Right atrium auricular region (tissue), 2 donors: ENCODE data around the gene BCL7A. TPM values are rescaled to one million over a fixed set of nuclear protein-coding genes. Genes with fewer than 3 reads are reported as not detected.

Experiments used
- DNase-seq: peaks from one replicate; pipeline ENCODE4 v3.0.0-alpha.2; 2019; ENCODE audit warnings: low spot score
- H3K27ac ChIP-seq, 2 donors: fragments of 200-600 bp; sonication (generic); 1 replicate in 1 of 2; 2 replicates in 1 of 2; pipeline ENCODE4 v1.5.1; 2016 to 2019
- H3K27me3 ChIP-seq, 2 donors: fragments of 200-600 bp; sonication (generic); one replicate each; pipeline versions ENCODE4 v1.5.1 to v1.6.0; 2017 to 2019
- H3K36me3 ChIP-seq: fragments of 200-600 bp; sonication (generic); one replicate; pipeline ENCODE4 v1.5.1; 2016
- H3K4me1 ChIP-seq, 2 donors: fragments of 200-600 bp; sonication (generic); one replicate each; pipeline versions ENCODE4 v1.5.1 to v1.6.0; 2017 to 2019
- H3K4me3 ChIP-seq, 2 donors: fragments of 200-600 bp; sonication (generic); 1 replicate in 1 of 2; 2 replicates in 1 of 2; pipeline ENCODE4 v1.5.1; 2017 to 2019; ENCODE audit warnings: mild to moderate bottlenecking in 1 of 2, moderate library complexity in 1 of 2
- H3K9me3 ChIP-seq, 2 donors: fragments of 200-600 bp; sonication (generic); one replicate each; pipeline ENCODE4 v1.5.1; 2019
- total RNA-seq, 2 donors: library from RNA; depleted of rRNA; stranded (reverse); fragments of >200 nt; gene quantifications; one replicate each; pipeline ENCODE4 v1.1.0, GENCODE V29; 2016
- TF ChIP-seq, protein P1 (sequence below), 2 donors: fragments of 200-600 bp; sonication (generic); IDR thresholded peaks; one replicate each; pipeline ENCODE4 v1.5.1; 2019; ENCODE audit warnings: antibody characterized with exemption in 2 of 2

Gene BCL7A
- total RNA-seq, 2 donors from 2014 or later, result 11.5 to 21.2 TPM

DNA sequence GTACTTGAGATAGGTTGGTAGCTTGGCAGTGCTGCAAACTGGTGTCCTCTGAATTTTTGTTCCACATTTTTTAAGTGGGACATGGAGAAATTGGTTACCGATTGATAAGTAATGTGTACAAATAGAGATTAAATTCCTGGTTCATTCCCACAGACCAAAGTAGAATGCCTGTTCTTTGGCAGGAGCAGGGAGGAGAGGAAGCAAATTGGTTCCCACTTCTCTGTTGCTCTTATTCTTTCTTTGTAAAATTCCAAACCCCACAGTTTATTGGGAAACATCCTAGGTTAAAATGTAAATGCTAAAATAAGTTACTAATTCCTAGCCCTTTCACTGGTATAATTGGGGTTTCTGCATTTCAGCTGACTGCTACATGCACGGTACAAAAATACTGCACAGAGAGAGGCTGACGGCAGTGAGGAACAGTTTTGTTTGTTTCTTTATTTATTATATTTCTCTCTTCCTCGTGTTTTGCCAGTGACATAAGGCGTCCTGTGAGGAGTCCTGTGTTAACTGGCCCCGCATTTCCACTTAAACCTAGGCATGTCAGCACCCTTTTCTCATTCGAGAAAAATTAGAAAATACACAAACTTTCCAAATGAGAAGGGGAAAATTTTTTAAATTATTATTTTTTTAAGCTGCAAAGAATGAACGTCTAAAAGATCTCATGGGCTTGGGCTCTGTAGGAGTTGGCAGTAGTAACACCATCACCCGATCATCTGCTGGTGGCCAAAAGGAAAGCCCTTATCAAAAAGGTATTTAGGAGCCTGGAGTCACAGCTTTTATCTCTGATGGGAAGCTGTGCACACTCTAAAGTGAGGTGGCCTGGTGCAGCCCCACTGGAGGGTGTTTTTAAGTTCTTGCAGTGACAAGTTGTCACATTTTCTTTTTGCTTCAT, 25.4 kb upstream of the BCL7A start:
- TF ChIP-seq, protein P1, sequence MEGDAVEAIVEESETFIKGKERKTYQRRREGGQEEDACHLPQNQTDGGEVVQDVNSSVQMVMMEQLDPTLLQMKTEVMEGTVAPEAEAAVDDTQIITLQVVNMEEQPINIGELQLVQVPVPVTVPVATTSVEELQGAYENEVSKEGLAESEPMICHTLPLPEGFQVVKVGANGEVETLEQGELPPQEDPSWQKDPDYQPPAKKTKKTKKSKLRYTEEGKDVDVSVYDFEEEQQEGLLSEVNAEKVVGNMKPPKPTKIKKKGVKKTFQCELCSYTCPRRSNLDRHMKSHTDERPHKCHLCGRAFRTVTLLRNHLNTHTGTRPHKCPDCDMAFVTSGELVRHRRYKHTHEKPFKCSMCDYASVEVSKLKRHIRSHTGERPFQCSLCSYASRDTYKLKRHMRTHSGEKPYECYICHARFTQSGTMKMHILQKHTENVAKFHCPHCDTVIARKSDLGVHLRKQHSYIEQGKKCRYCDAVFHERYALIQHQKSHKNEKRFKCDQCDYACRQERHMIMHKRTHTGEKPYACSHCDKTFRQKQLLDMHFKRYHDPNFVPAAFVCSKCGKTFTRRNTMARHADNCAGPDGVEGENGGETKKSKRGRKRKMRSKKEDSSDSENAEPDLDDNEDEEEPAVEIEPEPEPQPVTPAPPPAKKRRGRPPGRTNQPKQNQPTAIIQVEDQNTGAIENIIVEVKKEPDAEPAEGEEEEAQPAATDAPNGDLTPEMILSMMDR (IDR thresholded peaks at IDR 0.05), result no peak
- Histone ChIP-seq H3K36me3 (no peaks in the 10 kb centered on the region), H3K4me3 (no peak overlapping the region), H3K4me1 (peaks cover 0 to 11% of the 10 kb centered on the region in 2 donors), H3K27me3 (no peaks in the 10 kb centered on the region), H3K27ac (peak overlapping the region; percentile 45 to 48), H3K9me3 (no peaks in the 10 kb centered on the region)
- DNase-seq, result no peak

DNA sequence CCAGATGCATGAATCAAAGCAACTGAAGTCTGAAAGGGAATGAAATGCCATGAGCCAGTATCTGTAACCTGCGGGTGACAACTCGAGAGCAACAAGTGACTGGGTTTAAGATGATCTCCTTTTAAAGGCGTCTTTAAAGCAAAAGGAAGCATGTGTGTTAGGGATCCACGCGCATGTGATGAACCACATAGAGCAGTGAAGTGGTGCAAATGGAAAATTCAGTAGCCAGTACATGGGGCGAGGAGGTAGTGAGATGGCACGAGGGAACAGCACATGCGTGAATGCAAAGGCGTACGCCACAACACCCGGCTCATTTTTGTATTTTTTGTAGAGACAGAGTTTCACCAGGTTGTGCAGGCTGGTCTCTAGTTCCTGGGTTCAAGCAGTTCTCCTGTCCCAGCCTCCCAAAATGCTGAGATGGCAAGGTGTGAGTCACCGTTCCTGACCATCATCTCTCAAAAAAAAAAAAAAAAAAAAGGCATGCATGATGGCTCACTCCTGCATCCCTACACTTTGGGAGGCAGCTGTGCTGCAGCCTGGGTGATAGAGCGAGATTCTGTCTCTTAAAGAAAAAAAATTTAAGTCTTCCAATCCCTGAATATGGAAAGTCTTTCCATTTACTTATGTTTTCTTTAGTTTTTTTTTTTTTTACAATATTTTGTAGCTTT, 24.6 kb upstream of the BCL7A start:
- no peaks in the 10 kb centered on the region for H3K36me3 ChIP-seq
- no peaks in the 10 kb centered on the region for H3K9me3 ChIP-seq
- peak overlapping the region; percentile 45 to 48 for H3K27ac ChIP-seq
- no peaks in the 10 kb centered on the region for H3K27me3 ChIP-seq
- DNase-seq, result no peak
- TF ChIP-seq, protein P1 (IDR thresholded peaks at IDR 0.05), result no peak
- H3K4me3 ChIP-seq, result no peak overlapping the region
- H3K4me1 ChIP-seq, result peaks cover 0 to 11% of the 10 kb centered on the region in 2 donors

DNA sequence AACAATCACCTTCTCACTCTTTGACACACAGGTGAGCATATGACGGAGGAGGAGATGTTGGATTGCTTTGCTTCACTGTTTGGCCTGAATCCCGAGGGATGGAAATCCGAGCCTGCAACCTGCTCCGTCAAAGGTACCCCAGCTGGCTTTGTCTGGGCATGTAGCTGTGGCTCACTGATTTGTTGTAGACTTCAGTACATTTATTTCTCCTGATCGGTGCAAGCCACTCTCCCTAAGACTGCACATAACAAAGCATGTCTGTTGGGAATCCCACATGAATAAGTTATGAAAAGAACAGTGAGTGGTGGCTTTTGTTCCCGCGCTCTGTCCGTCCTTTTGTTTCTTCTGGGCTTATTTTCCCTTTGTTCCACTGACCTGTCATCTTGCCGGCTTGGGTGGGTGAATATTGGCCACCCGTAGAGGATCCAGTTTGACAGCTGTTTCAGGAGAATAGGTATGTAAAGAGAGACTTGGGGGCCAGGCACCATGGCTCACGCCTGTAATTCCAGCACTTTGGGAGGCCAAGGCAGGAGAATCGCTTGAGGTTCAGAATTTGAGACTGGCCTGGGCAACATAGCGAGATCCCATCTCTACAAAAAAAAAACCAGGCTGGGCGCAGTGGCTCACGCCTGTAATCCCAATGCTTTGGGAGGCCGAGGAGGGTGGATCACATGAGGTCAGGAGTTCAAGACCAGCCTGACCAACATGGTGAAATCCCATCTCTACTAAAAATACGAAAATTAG, 20.0 kb upstream of the BCL7A start:
- H3K9me3 ChIP-seq, result no peaks in the 10 kb centered on the region
- no peaks in the 10 kb centered on the region for H3K36me3 ChIP-seq
- DNase-seq, result no peak
- no peaks in the 10 kb centered on the region for H3K27me3 ChIP-seq
- H3K4me3 ChIP-seq, result no peak overlapping the region
- TF ChIP-seq, protein P1 (IDR thresholded peaks at IDR 0.05), result no peak
- no peak overlapping the region for H3K27ac ChIP-seq
- peaks cover 0 to 26% of the 10 kb centered on the region in 2 donors for H3K4me1 ChIP-seq

DNA sequence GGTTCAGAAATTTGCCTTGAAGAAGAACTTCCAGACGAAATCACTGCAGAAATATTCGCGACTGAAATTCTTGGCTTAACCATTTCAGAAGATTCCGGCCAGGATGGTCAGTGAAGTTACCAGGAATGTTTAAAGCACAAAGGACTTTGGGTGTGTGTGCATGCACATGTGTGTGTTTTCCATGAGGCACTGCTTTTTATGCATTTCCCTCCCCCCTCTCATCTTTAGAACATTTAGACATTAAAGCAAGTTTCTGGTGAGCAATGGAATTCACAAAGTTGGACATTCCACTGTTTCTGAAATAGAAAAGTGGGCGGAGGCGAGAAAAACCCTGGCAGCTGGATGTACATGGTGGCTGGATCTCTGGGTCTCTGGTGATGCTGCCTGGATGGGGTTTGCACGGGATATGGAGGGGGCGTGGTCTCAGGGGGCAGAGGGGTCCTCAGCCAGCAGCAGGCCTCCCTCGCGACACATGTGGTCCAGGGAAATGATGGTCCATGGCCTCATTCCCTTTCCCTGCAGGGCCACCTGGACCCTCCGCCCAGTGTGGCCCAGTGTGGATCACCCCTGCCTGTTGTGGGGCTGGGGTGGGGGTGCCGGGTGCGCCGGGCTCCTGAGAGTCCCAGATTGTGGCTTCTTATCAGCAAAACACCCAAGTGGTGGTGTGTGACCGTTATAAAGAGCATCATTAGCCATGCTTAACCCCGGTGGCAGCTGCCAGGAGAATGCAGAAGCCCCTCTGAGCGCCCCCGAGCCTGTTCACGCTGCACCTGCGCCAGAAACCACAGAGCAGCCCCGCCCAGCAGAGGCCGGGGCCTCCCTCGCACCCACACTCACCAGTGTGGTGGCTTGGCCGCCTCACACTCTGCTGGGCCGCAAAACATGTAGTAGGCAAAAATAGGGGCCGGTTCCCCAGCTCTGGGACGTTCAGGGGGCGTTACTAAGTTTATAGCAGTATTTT, 17.8 kb upstream of the BCL7A start:
- peaks cover 0 to 23% of the 10 kb centered on the region in 2 donors for H3K4me1 ChIP-seq
- no peaks in the 10 kb centered on the region for H3K27me3 ChIP-seq
- peak overlapping the region; percentile 24 to 48 for H3K27ac ChIP-seq
- no peaks in the 10 kb centered on the region for H3K9me3 ChIP-seq
- TF ChIP-seq, protein P1 (IDR thresholded peaks at IDR 0.05), result no peak
- DNase-seq, result no peak
- no peaks in the 10 kb centered on the region for H3K36me3 ChIP-seq
- no peak overlapping the region for H3K4me3 ChIP-seq

DNA sequence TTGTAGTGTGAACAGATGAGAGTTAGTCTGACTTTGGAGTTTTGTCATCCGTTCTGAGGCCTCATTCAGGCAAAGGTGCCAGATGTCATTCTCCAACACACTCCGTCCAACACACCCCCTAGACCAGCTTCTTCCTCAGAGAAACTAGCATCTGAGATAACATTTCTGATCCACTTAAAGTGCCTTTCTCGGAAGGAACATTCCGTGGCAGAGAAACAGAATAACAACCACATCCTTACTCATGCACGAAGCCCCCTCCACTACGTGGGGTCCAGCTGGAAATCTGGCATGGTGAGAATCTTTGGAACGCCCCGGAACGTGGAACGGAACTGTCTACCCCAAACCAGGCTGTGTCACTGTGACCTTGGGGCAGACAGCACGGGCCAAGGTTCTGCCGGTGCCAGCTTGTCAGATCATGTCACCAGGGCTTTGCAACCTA, 17.0 kb upstream of the BCL7A start:
- TF ChIP-seq, protein P1 (IDR thresholded peaks at IDR 0.05), result no peak
- no peak for DNase-seq
- H3K4me1 ChIP-seq, result peaks cover 0 to 23% of the 10 kb centered on the region in 2 donors
- no peaks in the 10 kb centered on the region for H3K9me3 ChIP-seq
- H3K4me3 ChIP-seq, result no peak overlapping the region
- no peaks in the 10 kb centered on the region for H3K36me3 ChIP-seq
- no peaks in the 10 kb centered on the region for H3K27me3 ChIP-seq
- H3K27ac ChIP-seq, result peak overlapping the region; percentile 24 to 48
